HPDE6-E6E7 (cell line): ENCODE results near the gene CCDC174.
"Not testable (repeated sequence)": the region's sequence is repeated elsewhere in the genome, so short reads cannot be mapped to it uniquely, and the experiment has no call there.

ENCODE experiments used
- DNase-seq: peaks from one replicate; pipeline ENCODE4 v3.0.0; 2011; ENCODE audit warnings: missing footprints; ENCODE audit errors: extremely low spot score

Gene CCDC174

GRCh38 chr3:14652360-14652907 lies 872 bp downstream of the CCDC174 start:
- DNase-seq = not testable (repeated sequence)

DNA sequence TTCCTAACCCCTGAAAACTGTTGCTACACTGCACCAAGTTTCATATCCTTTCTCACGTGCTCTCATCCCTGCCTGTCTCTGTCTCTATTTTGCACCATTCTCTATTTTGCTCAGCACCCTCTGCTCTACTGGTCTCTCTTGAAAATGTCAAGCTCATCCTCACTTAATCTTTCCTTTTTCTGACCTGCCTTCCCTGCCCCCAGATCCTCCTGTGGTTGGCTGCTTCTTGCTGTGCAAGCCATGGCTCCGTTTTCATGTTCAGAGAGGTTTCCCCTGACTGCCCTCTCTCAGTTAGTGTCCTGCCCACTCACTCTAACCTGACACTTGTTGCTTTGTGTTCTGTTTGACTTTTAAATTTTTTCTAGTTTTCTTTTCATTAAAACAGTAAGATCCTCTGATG lies 6.0 kb downstream of the CCDC174 start:
- DNase-seq = no peak

DNA sequence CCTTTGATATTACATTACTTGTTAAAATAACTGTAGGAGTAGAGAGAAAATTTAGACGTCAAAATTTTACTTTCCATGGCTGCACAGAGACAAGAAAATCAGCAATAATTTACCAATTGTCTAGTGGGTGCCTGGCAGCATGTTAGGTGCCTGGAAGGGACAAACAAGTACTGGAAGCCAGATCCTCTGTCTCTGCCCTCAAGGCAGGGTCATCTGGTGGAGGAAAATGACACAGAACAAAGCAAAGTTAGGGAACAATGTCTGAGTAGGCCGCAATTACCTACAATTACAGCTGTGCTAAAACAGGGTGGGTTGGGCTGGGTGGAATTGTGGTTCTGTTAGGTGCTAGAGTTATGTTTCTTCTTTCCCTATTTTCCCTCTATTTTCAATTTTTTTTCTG lies 7.4 kb downstream of the CCDC174 start:
- DNase-seq = no peak

GRCh38 chr3:14660942-14661341 lies 9.4 kb downstream of the CCDC174 start:
- DNase-seq = no peak

- DNase-seq = no peak
Measured at GRCh38 chr3:14663396-14664135, 12.0 kb downstream of the CCDC174 start.

DNA sequence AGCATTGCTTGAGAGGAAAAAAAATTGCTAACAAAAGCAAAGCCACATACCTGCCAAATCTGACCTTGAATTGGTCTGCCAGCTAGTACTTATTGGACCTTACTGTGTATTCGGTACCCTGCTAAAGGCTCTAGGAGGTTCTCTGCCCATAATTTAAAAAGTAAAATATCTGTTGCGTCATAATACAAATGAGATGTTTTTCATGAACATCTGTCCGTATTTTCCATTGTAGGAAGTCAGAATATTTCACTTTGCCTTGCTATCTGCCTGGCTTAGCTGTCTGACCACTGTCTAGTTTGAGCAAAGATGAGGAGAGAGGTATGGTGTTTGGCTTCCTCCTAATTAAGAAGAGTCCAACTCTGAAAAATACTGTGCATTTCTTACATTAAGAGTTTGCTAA lies 12.6 kb downstream of the CCDC174 start:
- no peak for DNase-seq

GRCh38 chr3:14672588-14672987 lies 21.0 kb downstream of the CCDC174 start:
- DNase-seq = no peak

- DNase-seq = no peak
Measured at GRCh38 chr3:14674841-14675240, 23.3 kb downstream of the CCDC174 start, which contains the start of gene C3orf20. C3orf20 (plus strand) TSS chr3:14675141; CDS start chr3:14682714, 7,573 bp downstream.

- no peak for DNase-seq
Measured at GRCh38 chr3:14676881-14677280, 25.3 kb downstream of the CCDC174 start.

- no peak for DNase-seq
Measured at GRCh38 chr3:14678015-14678503, 26.5 kb downstream of the CCDC174 start.

- DNase-seq = no peak
Measured at GRCh38 chr3:14680115-14680514, 28.6 kb downstream of the CCDC174 start.

- no peak for DNase-seq
Measured at GRCh38 chr3:14680716-14681115, 29.2 kb downstream of the CCDC174 start.

DNA sequence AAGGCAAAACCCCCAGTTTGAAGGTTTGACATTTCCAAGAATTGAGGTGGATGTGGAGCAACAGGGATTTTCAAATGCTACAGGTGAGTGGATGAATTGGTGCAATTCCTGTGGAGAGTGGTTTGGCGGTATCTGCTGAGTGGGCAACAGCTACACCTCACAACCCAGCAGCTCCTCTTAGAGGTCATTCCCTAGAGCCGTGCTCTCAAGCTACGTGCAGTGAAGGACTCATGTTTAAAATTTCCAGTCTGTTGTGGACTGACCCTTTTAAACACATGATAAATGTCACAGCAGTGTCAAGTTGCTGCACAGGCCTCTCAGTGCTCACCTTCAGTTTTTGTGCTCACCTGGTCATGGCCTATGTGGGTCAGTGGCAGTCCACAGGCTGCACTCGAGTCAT lies 32.9 kb downstream of the CCDC174 start:
- no peak for DNase-seq

DNA sequence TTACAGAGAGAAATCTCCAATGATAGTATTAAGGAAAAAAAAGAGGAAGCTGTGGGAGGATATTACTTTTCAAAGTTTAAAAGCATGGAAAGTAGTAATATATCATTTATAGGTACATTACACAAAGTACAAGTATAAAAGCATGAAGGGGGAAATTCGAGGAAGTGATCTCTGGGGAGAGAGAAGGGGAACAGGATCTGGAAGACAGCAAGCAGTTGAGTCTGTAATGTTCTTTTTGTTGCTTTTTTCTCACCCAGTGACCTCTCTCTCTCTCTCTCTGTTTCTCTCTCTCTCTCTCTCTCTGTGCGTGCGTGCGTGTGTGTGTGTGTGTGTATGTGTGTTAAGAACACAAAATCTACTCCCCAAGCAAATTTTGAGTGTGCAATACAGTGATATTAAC lies 33.6 kb downstream of the CCDC174 start:
- no peak for DNase-seq

DNA sequence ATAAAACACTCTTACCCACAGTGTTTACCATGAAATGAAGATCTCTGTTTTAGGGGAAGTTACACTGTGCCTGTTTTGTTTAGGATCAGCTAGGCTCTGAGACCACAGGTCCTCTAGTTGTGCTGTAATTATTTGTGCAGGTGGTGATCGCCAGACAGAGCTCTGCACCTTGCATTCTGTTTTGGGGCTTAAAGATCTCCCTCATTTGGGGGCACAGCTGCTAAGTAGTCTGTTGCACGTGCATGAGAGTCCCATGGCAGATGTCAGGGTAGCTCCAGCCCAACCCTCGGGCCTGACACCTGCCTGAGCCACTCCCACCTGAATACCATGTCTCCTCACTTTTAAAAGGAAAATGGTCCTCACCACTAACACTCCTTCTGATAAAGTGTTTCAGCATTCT lies 35.8 kb downstream of the CCDC174 start:
- DNase-seq = no peak

DNA sequence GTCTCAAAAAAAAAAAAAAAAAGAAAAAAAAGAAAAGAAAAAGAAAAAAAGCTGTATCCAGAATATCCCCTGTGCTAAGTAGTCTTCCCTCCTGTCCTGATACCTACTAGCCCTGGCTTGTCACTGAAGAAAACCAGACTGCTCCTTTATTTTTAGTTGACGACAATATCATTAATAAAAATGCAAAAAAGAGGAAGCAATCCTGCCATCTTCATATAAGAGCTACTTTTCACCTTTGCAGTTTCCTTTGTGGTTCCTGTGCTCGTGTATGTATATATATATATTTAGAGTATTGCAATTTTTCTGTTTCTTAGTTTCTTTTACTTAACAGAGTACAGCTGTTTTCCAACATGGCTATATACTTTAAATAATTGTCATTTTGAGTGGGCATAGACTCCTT lies 37.0 kb downstream of the CCDC174 start:
- DNase-seq = no peak

DNA sequence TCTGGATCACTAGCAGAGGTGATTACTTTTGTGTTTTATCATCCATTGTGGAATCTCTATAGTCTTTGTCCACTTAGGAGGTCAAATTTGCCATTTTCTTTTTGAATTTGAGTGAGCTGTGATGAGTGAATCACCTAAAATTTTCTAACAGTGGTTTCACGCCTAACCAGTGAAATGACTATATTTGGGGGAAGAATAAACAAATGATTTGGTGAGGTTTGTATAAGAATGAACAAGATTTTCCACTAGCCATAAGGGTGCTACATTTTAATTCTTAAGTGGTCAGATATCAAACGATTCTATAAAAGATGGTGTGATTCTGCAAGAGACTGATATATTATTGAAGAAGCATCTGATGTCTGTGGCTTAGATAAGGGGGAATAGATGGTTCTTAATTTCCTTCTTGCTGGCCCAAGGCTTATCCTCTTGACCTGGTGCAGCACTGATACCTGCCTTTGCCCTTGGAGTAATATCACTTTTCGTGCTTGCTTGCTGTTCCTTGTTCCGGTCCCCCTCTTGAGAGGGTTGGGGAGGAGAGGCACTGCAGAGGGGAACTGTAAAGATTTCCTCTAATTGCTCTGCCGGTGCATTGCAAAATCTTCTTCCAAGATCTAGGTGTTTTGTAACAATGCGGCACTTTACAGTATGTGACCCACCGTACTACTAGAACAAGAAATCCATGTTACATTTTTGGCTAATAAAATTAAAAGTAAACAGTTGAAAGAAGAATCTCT lies 37.9 kb downstream of the CCDC174 start:
- DNase-seq = no peak

GRCh38 chr3:14691239-14691638 lies 39.7 kb downstream of the CCDC174 start:
- DNase-seq = no peak

DNA sequence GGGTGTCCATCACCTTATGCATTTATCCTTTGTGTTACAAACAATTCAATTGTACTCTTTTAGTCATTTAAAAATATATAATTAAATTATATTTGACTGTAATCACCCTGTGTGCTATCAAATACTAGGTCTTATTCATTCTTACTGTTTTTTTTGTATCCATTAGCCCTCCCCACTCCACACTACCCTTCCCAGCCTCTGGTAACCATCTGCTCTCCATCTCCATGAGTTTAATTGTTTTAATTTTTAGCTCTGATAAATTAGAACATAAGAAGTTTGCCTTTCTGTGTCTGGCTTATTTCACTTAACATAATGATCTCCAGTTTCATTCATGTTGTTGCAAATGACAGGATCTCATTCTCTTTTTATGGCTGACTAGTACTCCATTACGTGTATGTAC lies 40.2 kb downstream of the CCDC174 start:
- no peak for DNase-seq

- no peak for DNase-seq
Measured at GRCh38 chr3:14698601-14699244, 47.2 kb downstream of the CCDC174 start.

DNA sequence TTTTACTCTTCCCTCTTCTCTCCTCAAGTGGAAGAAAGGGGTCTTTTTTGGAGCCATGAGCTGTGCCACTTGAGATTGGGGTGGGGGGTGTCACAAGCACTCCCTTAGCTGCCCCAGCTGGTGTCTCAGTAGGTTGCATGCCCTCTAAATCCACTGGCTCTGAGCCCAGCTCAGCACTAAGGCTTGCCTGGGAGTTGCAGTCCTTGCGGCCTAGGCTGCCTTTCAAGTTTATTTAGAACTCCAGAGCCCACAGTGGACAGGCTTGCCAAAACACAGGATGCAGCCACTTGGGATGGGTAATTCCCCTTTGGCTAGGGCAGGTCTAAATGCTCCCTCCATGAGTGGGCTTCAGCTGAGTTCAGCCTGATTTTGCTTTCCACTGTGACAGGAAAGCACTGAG lies 48.1 kb downstream of the CCDC174 start:
- no peak for DNase-seq

DNA sequence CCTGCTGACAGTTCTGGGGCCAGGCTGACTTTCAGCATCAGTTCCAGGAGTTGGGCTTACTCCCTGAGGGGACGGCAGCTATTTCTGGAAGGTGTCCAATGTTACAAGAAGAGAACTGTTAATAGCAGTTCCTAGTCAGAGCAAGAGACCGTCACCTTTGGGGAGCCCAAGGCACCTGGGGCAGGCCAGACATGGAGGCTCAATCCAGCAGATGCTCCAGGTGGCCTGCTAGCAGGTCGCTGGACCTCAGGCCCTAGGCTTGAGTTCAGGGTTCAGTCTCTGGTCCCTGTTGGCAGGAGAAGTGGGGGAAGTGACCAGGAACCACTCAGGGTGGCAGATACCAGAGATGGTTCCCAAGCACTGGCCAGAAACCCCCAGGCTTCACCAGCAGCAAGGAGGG lies 49.3 kb downstream of the CCDC174 start:
- DNase-seq = no peak
